Ovary (tissue), 3 donors: Measurements from ENCODE around the gene ME3.

Source experiments
- EP300 ChIP-seq: sonication (generic); formaldehyde crosslinking; IDR thresholded peaks from one replicate; pipeline ENCODE4 v1.6.1; 2017; ENCODE audit warnings: antibody characterized with exemption
- TF ChIP-seq, protein P1 (sequence below), 3 donors: fragments of 450-650 bp in 2 of 3; fragments of 200-600 bp in 1 of 3; IDR thresholded peaks; one replicate each; pipeline versions ENCODE4 v1.5.1 to v1.8.0; 2016 to 2022; ENCODE audit warnings: antibody characterized with exemption in 3 of 3, mild to moderate bottlenecking in 1 of 3
- donor health status: DM: no; HTN: no; CAD: no.

DNA sequence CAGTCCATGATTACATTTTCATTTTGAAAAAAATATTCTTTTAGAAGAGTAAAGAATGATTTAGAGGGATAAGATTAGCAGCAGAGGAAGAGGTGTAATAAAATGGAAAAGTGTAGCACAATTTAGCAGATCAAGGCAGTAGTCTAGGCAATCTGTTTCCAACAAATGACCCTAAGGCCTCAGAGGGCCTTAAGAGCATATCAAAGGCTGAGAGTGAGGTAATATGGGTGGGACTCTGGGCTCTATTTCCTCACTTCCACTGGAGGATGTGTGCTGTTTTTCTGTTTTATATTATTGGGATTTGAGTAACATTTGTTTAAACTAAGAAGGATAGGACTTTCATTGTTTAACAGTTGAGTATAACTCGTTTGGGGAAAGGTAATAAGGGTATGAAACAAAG, 269.0 kb downstream of the ME3 start:
- TF ChIP-seq, protein P1, sequence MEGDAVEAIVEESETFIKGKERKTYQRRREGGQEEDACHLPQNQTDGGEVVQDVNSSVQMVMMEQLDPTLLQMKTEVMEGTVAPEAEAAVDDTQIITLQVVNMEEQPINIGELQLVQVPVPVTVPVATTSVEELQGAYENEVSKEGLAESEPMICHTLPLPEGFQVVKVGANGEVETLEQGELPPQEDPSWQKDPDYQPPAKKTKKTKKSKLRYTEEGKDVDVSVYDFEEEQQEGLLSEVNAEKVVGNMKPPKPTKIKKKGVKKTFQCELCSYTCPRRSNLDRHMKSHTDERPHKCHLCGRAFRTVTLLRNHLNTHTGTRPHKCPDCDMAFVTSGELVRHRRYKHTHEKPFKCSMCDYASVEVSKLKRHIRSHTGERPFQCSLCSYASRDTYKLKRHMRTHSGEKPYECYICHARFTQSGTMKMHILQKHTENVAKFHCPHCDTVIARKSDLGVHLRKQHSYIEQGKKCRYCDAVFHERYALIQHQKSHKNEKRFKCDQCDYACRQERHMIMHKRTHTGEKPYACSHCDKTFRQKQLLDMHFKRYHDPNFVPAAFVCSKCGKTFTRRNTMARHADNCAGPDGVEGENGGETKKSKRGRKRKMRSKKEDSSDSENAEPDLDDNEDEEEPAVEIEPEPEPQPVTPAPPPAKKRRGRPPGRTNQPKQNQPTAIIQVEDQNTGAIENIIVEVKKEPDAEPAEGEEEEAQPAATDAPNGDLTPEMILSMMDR (IDR thresholded peaks at IDR 0.05) = no peak
- TF ChIP-seq EP300 = no peak
